HEK293T (cell line): ENCODE data around the gene RASGRP2.

Source experiments
- ARNT ChIP-seq: fragments of 450-650 bp; IDR thresholded peaks from 2 replicates; pipeline ENCODE4 v1.6.1; 2017; ENCODE audit warnings: mild to moderate bottlenecking
- BHLHE40 ChIP-seq: fragments of 450-650 bp; IDR thresholded peaks from 2 replicates; pipeline ENCODE4 v1.6.1; 2016; ENCODE audit warnings: mild to moderate bottlenecking, moderate library complexity, borderline replicate concordance
- ELF4 ChIP-seq: fragments of 450-650 bp; IDR thresholded peaks from 2 replicates; pipeline ENCODE4 v1.6.1; 2017; ENCODE audit warnings: antibody characterized with exemption
- FOXA1 ChIP-seq: fragments of 450-650 bp; IDR thresholded peaks from 2 replicates; pipeline ENCODE4 v1.6.1; 2016; ENCODE audit warnings: mild to moderate bottlenecking
- FOXK2 ChIP-seq: fragments of 450-650 bp; IDR thresholded peaks from 2 replicates; pipeline ENCODE4 v1.6.1; 2016; ENCODE audit warnings: mild to moderate bottlenecking
- FOXM1 ChIP-seq: fragments of 450-650 bp; IDR thresholded peaks from 2 replicates; pipeline ENCODE4 v1.6.1; 2017; ENCODE audit warnings: mild to moderate bottlenecking, borderline replicate concordance
- HDGF ChIP-seq: fragments of 450-650 bp; IDR thresholded peaks from 2 replicates; pipeline ENCODE4 v1.6.1; 2017; ENCODE audit warnings: antibody characterized with exemption, borderline replicate concordance
- L3MBTL2 ChIP-seq: fragments of 450-650 bp; conservative IDR thresholded peaks from 2 replicates; pipeline ENCODE4 v1.6.1; 2016; ENCODE audit warnings: mild to moderate bottlenecking
- LEF1 ChIP-seq: fragments of 450-650 bp; IDR thresholded peaks from 2 replicates; pipeline ENCODE4 v1.6.1; 2017; ENCODE audit warnings: mild to moderate bottlenecking, borderline replicate concordance
- NFRKB ChIP-seq: fragments of 450-650 bp; IDR thresholded peaks from 2 replicates; pipeline ENCODE4 v1.6.1; 2016; ENCODE audit warnings: mild to moderate bottlenecking, moderate library complexity
- SP1 ChIP-seq: fragments of 450-650 bp; IDR thresholded peaks from 2 replicates; pipeline ENCODE4 v1.6.1; 2017
- TARDBP ChIP-seq: fragments of 450-650 bp; IDR thresholded peaks from 2 replicates; pipeline ENCODE4 v1.6.1; 2016
- TF ChIP-seq, protein P1 (sequence below): fragments of 450-650 bp; IDR thresholded peaks from 2 replicates; pipeline ENCODE4 v1.6.1; 2016

DNA sequence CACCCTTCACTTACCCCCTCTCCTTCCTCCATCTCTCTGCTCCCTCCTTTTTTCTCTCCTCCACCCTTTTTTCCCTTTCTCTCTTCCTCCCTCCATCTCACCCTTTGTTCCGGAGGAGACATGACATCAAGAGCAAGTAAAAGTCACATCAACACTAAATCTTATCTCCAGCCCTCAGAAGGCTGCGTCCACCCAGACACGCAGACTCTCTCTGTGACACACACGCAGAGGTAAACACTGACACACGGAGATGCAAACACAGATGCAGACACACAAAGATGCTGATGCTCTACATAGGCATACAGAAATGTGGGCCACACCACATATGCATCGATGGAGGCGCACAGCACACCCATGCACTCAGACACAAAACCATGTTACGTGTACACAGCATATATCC is 47.9 kb downstream of the RASGRP2 start:
- TF ChIP-seq SP1 (no peak), BHLHE40 (no peak), HDGF (no peak), ARNT (no peak), TARDBP (no peak), FOXA1 (no peak), ELF4 (no peak), L3MBTL2 (no peak), NFRKB (no peak), LEF1 (no peak), FOXM1 (no peak), FOXK2 (no peak)
- TF ChIP-seq, protein P1, sequence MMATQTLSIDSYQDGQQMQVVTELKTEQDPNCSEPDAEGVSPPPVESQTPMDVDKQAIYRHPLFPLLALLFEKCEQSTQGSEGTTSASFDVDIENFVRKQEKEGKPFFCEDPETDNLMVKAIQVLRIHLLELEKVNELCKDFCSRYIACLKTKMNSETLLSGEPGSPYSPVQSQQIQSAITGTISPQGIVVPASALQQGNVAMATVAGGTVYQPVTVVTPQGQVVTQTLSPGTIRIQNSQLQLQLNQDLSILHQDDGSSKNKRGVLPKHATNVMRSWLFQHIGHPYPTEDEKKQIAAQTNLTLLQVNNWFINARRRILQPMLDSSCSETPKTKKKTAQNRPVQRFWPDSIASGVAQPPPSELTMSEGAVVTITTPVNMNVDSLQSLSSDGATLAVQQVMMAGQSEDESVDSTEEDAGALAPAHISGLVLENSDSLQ = no peak
